ENCODE measurements around the gene NF2.

DNA sequence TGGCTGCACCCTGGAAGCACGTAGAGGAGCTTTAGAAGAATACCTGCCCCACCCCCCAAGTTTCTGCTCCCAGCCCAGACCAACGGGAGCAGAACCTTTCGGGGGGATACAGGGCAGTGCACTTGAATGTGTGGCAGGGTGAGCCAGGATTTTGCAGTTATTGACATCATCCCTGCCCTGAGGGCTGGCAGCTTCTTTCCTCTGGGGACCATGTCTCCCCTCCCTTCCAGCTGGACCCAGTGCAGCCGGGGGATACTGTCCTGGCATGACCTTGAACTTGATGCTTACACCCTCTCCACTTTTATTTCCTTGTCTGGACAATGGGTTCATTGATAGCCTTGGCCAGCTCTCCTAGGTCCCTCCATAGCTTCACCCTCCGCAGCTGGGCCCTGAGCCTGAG, 112.3 kb downstream of the NF2 start:
- TF ChIP-seq, protein P1, sequence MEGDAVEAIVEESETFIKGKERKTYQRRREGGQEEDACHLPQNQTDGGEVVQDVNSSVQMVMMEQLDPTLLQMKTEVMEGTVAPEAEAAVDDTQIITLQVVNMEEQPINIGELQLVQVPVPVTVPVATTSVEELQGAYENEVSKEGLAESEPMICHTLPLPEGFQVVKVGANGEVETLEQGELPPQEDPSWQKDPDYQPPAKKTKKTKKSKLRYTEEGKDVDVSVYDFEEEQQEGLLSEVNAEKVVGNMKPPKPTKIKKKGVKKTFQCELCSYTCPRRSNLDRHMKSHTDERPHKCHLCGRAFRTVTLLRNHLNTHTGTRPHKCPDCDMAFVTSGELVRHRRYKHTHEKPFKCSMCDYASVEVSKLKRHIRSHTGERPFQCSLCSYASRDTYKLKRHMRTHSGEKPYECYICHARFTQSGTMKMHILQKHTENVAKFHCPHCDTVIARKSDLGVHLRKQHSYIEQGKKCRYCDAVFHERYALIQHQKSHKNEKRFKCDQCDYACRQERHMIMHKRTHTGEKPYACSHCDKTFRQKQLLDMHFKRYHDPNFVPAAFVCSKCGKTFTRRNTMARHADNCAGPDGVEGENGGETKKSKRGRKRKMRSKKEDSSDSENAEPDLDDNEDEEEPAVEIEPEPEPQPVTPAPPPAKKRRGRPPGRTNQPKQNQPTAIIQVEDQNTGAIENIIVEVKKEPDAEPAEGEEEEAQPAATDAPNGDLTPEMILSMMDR (IDR thresholded peaks at IDR 0.05): no peak
- no peak for TF ChIP-seq POLR2A (IDR thresholded peaks at IDR 0.05)

Measured in right lobe of liver (tissue), 4 donors.